OCI-LY7 (cell line): ENCODE results near the gene LIPC. TPM values are rescaled to one million over a fixed set of nuclear protein-coding genes. Genes with fewer than 3 reads are reported as not detected.

Experiments
- BruUV-seq: library from RNA; stranded (reverse); fragments of 400-500 nt; replicated peaks from 2 replicates; lab custom pipeline; 2021; lab: Mats Ljungman, UMichigan
- CTCF ChIA-PET: fragments of 300-600 bp; sonication (Branson Sonifier 250); formaldehyde crosslinking; loops from one replicate; lab custom pipeline; 2022; ENCODE audit warnings: antibody characterized with exemption; ENCODE audit not compliant: unreplicated experiment; lab: Charles Lee
- POLR2A ChIA-PET: fragments of 300-600 bp; sonication (Branson Sonifier 250); formaldehyde crosslinking; loops from one replicate; lab custom pipeline; 2022; ENCODE audit warnings: antibody characterized with exemption; lab: Charles Lee
- DNase-seq: peaks from one replicate; pipeline ENCODE4 v3.0.0-alpha.2; 2015; ENCODE audit warnings: low spot score
- H2AFZ ChIP-seq: fragments of 200-600 bp; sonication (generic), shearing (Covaris generic); 2 replicates; pipeline ENCODE4 v1.6.1; 2014; ENCODE audit warnings: mild to moderate bottlenecking, antibody characterized with exemption, low read length, moderate library complexity
- H3K27ac ChIP-seq: fragments of 200-600 bp; sonication (generic); 2 replicates; pipeline ENCODE4 v1.5.1; 2014; ENCODE audit warnings: mixed run types, low read depth, mild to moderate bottlenecking, moderate library complexity, low read length, inconsistent platforms; ENCODE audit not compliant: poor library complexity, severe bottlenecking
- H3K36me3 ChIP-seq: fragments of 200-600 bp; sonication (generic); 2 replicates; pipeline ENCODE4 v1.6.1; 2014; ENCODE audit warnings: mild to moderate bottlenecking, antibody characterized with exemption, low read length, moderate library complexity, mixed read lengths; ENCODE audit not compliant: insufficient read depth
- H3K4me1 ChIP-seq: fragments of 200-600 bp; sonication (generic); 2 replicates; pipeline ENCODE4 v1.5.1; 2014; ENCODE audit warnings: mild to moderate bottlenecking, low read length; ENCODE audit not compliant: insufficient read depth, poor library complexity, severe bottlenecking
- H3K4me2 ChIP-seq: fragments of 200-600 bp; sonication (generic); 2 replicates; pipeline ENCODE4 v1.6.1; 2014; ENCODE audit warnings: mild to moderate bottlenecking, low read length
- H3K4me3 ChIP-seq: fragments of 200-600 bp; sonication (generic); 2 replicates; pipeline ENCODE4 v1.5.1; 2014; ENCODE audit warnings: mild to moderate bottlenecking, low read depth, low read length; ENCODE audit not compliant: poor library complexity, severe bottlenecking
- H3K79me2 ChIP-seq: fragments of 200-600 bp; sonication (generic); 2 replicates; pipeline ENCODE4 v1.6.1; 2016; ENCODE audit warnings: low read depth, mild to moderate bottlenecking, low read length, moderate library complexity, mixed read lengths; ENCODE audit not compliant: insufficient read depth
- H3K9me2 ChIP-seq: fragments of 200-600 bp; sonication (generic); 2 replicates; pipeline ENCODE4 v1.6.1; 2016; ENCODE audit warnings: mild to moderate bottlenecking, low read length, mixed read lengths; ENCODE audit not compliant: insufficient read depth
- H3K9me3 ChIP-seq: fragments of 200-600 bp; sonication (generic); 2 replicates; pipeline ENCODE4 v1.6.1; 2014; ENCODE audit warnings: mild to moderate bottlenecking, mixed run types, low read length, mixed read lengths
- H4K20me1 ChIP-seq: fragments of 200-600 bp; sonication (generic); 2 replicates; pipeline ENCODE4 v1.6.1; 2014; ENCODE audit warnings: mild to moderate bottlenecking, antibody characterized with exemption, low read length, moderate library complexity, mixed read lengths; ENCODE audit not compliant: insufficient read depth
- EZH2phosphoT487 ChIP-seq: fragments of 200-600 bp; sonication (generic); IDR thresholded peaks from 2 replicates; pipeline ENCODE4 v1.6.1; 2018; ENCODE audit warnings: low read depth, borderline replicate concordance, mild to moderate bottlenecking, mixed run types, antibody characterized with exemption, low read length, moderate library complexity, mixed read lengths
- intact Hi-C: fragments of 100-400 bp; cut with micrococcal nuclease; formaldehyde crosslinking; loops from one replicate; pipeline ENCODE4 v1.10.0; 2022; ENCODE audit not compliant: unreplicated experiment
- total RNA-seq, 2 experiments: library from RNA; depleted of rRNA in 1 of 2; stranded (reverse); fragments of >200 nt in 1 of 2; shearing (Covaris generic) in 1 of 2; gene quantifications; 2 replicates each; pipeline ENCODE4 v1.2.3, GENCODE V29; 2014 to 2022
- TF ChIP-seq, protein P1 (sequence below): fragments of 200-600 bp; sonication (generic); conservative IDR thresholded peaks from 2 replicates; pipeline ENCODE4 v1.5.1; 2014; ENCODE audit warnings: mild to moderate bottlenecking, antibody characterized with exemption, low read length, moderate library complexity, mixed read lengths

LIPC gene
- total RNA-seq, 2 experiments from 2014 or later, result 0.50 TPM; not detected in 1

DNA sequence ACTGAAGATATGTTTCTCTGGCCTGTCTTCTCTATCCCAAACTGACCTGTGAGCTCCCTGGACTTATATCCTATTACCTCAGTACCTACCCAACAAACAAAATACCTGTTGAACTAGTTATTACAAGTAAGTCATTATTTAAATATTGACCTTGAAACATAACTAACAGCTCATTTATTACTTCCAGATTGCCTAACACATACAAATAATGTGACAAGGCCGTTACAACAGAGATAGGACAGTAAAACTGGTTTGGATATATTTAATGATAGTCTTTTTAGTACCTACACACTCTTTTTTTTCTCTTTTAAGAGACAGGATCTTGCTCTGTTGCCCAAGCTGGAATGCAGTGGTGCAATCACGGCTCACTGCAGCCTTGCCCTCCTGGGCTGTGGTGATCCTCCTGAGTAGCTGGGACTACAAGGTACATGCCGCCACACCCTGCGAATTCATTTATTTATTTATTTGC lies 172.7 kb downstream of the LIPC start:
- no peaks in the 10 kb centered on the region for H3K79me2 ChIP-seq
- no peak overlapping the region for H3K27ac ChIP-seq
- H3K4me1 ChIP-seq, result no peaks in the 10 kb centered on the region
- DNase-seq, result no peak
- ChIA-PET POLR2A (interaction anchor here (0.9 kb wide), 1 partner anchor 43 kb away, joined by 4 read pairs; no protein-coding TSS in a partner anchor), CTCF (no interaction called here)
- no peaks in the 10 kb centered on the region for H4K20me1 ChIP-seq
- no TSS peak for BruUV-seq
- intact Hi-C loops, result no loop called here
- H3K9me2 ChIP-seq, result no peaks in the 10 kb centered on the region
- TF ChIP-seq EZH2phosphoT487, result no peak
- TF ChIP-seq, protein P1, sequence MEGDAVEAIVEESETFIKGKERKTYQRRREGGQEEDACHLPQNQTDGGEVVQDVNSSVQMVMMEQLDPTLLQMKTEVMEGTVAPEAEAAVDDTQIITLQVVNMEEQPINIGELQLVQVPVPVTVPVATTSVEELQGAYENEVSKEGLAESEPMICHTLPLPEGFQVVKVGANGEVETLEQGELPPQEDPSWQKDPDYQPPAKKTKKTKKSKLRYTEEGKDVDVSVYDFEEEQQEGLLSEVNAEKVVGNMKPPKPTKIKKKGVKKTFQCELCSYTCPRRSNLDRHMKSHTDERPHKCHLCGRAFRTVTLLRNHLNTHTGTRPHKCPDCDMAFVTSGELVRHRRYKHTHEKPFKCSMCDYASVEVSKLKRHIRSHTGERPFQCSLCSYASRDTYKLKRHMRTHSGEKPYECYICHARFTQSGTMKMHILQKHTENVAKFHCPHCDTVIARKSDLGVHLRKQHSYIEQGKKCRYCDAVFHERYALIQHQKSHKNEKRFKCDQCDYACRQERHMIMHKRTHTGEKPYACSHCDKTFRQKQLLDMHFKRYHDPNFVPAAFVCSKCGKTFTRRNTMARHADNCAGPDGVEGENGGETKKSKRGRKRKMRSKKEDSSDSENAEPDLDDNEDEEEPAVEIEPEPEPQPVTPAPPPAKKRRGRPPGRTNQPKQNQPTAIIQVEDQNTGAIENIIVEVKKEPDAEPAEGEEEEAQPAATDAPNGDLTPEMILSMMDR, result no peak
- no peak overlapping the region for H3K4me2 ChIP-seq
- no peak overlapping the region for H2AFZ ChIP-seq
- H3K4me3 ChIP-seq, result no peak overlapping the region
- H3K9me3 ChIP-seq, result no peaks in the 10 kb centered on the region
- H3K36me3 ChIP-seq, result peaks cover 37% of the 10 kb centered on the region

DNA sequence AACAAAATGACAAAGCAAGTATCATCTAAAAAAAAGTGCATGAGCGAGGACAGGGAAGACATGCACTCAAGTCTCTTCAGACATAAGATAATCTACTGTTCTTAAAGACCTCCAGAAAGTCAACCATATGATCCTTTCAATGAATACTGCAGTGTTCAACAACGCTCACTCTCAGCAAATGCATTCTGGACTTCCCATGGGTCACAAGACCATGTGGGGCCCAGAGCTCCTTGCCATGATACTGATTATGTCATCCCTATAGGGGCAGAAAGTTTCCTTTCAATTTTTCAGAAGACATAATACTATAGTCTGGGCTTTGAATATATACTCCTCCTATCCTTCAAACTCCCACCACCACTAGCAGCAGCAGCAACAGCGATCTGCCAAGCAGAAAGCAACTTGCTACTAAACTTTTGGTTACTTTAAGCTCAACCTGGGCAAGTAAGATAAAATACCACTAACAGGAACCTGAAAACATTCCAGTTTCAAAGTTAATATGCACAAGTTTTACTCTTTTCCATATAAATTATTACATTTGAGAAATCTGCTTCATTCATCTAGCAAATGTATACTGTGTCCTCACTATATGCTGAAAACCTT lies 174.2 kb downstream of the LIPC start:
- BruUV-seq, result no TSS peak
- H3K4me2 ChIP-seq, result no peak overlapping the region

More for the DNA sequence above, 174.2 kb downstream of the LIPC start:
- Histone ChIP-seq H3K79me2 (no peaks in the 10 kb centered on the region), H3K9me3 (no peaks in the 10 kb centered on the region), H3K4me3 (no peak overlapping the region), H3K36me3 (peaks cover 51% of the 10 kb centered on the region), H4K20me1 (no peaks in the 10 kb centered on the region), H3K27ac (no peak overlapping the region), H3K4me1 (no peaks in the 10 kb centered on the region), H3K9me2 (no peaks in the 10 kb centered on the region), H2AFZ (no peak overlapping the region)
- CTCF ChIA-PET, result no interaction called here
- intact Hi-C loops, result no loop called here
- POLR2A ChIA-PET, result no interaction called here
- TF ChIP-seq, protein P1, result no peak
- TF ChIP-seq EZH2phosphoT487, result no peak
- no peak for DNase-seq
